GM06990 (cell line): ENCODE measurements around the gene WASHC3.

Experiments used
- DNase-seq: peaks from one replicate; pipeline ENCODE4 v3.0.0-alpha.2; 2011; ENCODE audit not compliant: insufficient read length; ENCODE audit errors: extremely low read depth
- H3K27me3 ChIP-seq: replicated peaks from 2 replicates; pipeline ENCODE4 v1.6.0; 2011; ENCODE audit warnings: low read length; ENCODE audit not compliant: control insufficient read depth, insufficient read depth
- H3K36me3 ChIP-seq: 2 replicates; pipeline ENCODE4 v1.5.1; 2011; ENCODE audit warnings: low read length; ENCODE audit not compliant: control insufficient read depth, insufficient read depth
- H3K4me3 ChIP-seq: replicated peaks from 2 replicates; pipeline ENCODE4 v1.5.1; 2011; ENCODE audit warnings: low read depth, mild to moderate bottlenecking, control low read depth, low read length
- CTCF ChIP-seq: IDR thresholded peaks from 2 replicates; pipeline ENCODE4 v1.5.1; 2011; ENCODE audit warnings: low read length, control low read depth, mild to moderate bottlenecking, inconsistent platforms; ENCODE audit not compliant: insufficient read depth, poor library complexity, severe bottlenecking

Gene WASHC3

DNA sequence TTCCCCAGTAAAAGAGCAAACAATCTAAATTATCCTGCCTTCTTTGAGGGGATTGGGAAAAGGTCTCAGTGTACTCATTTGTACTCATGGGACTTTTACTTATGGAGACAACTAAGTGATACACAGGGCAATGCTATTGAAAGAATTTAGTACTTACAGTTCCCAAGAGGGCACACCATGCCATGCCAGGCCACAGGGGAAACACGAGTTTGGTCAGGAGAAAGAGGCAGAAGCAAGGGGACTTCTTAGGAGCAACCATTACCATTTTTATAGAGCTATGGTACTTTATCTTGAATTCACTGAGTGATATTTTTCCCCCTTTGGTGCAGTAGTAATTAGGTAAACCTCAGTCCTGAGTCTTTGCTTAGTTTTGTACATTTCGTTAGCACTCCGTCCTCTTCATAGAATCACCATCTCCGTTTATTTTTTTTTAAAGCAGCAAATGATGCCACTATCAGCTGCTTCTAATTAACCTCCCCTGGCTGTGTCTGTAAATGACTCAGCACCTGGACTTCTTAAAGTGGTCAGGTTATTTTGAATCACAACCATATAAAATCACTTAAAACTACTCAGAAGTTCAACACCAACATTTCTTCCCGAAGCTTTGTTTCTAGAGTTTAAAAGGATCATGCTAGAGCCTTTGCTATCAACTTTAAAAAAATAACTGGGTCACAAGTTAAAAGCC lies 5.9 kb upstream of the WASHC3 start:
- DNase-seq: no peak
- TF ChIP-seq CTCF: no peak
- Histone ChIP-seq H3K27me3 (no peaks in the 10 kb centered on the region), H3K4me3 (no peak overlapping the region), H3K36me3 (no peaks in the 10 kb centered on the region)

- Histone ChIP-seq H3K4me3 (no peak overlapping the region), H3K36me3 (no peaks in the 10 kb centered on the region), H3K27me3 (no peaks in the 10 kb centered on the region)
- DNase-seq: no peak
- TF ChIP-seq CTCF: no peak
These were observed 2.7 kb upstream of the WASHC3 start for GRCh38 chr12:102064476-102064875.

DNA sequence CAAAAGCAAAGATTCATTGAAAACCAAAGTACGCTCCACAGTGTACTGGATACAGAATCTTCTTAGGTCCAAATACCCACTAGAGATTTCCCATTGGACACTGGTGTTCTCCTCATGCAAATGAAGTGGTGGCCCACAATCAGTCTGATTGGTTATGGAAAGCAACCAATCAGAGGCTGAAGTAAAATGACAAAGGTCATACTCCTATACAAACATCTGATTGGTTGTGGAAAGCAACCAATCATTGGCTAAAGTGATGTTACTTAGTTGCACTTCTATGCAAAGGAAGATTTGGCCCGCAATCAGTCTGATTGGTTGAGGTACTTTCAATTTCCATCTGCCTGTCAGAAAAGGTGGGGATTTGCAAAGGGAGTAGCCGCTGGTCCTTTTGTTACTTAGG lies 1.3 kb upstream of the WASHC3 start:
- Histone ChIP-seq H3K36me3 (no peaks in the 10 kb centered on the region), H3K4me3 (no peak overlapping the region), H3K27me3 (no peaks in the 10 kb centered on the region)
- no peak for TF ChIP-seq CTCF
- DNase-seq: no peak

- Histone ChIP-seq H3K27me3 (no peaks in the 10 kb centered on the region), H3K4me3 (peak overlapping the region; percentile 7; the same call in 1 of the 2 replicates), H3K36me3 (no peaks in the 10 kb centered on the region)
- no peak for TF ChIP-seq CTCF
- DNase-seq: no peak
These were observed 622 bp upstream of the WASHC3 start for GRCh38 chr12:102062419-102062806.

GRCh38 chr12:102061096-102061559 lies 663 bp downstream of the WASHC3 start:
- DNase-seq: peak; percentile 44
- no peak for TF ChIP-seq CTCF
- no peaks in the 10 kb centered on the region for H3K27me3 ChIP-seq
- H3K36me3 ChIP-seq: no peaks in the 10 kb centered on the region
- peak overlapping the region; percentile 84 for H3K4me3 ChIP-seq

DNA sequence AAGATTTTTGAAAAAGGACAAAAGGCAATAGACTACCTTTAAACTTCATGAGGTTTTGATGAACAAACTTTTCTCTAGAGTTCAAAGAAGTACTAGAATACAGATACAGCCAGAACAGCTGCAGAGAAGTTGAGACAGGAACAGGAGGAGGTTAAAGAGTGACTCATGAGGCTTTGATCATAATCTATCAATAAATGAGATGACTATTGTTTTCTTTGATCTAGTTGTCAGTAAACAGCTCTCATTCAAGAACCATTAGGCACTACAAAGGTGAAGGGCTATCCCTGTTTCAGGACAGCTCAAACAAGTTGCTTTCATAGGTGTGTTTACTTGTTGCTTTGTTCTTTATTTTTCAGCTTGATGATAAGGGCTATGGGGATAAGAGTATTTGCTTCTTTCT lies 2.4 kb downstream of the WASHC3 start:
- no peaks in the 10 kb centered on the region; the same call in 1 of the 2 replicates for H3K36me3 ChIP-seq
- H3K4me3 ChIP-seq: no peak overlapping the region
- DNase-seq: peak; percentile 25
- no peak for TF ChIP-seq CTCF
- no peaks in the 10 kb centered on the region for H3K27me3 ChIP-seq
